GM12878 (cell line): ENCODE results near the gene LMTK2.

Experiments
- CTCF ChIP-seq, 3 experiments: IDR thresholded peaks in 2 of 3; conservative IDR thresholded peaks in 1 of 3; 2 replicates each; pipeline ENCODE4 v1.5.1; 2011; ENCODE audit warnings: low read depth in 3 of 3, low read length in 3 of 3, mild to moderate bottlenecking in 3 of 3, control low read depth in 2 of 3, moderate library complexity in 2 of 3, inconsistent platforms in 1 of 3, mixed read lengths in 1 of 3; ENCODE audit not compliant: control insufficient read depth in 2 of 3, insufficient read depth in 1 of 3; ENCODE audit errors: extremely low read depth in 1 of 3
- POLR2A ChIP-seq: IDR thresholded peaks from 2 replicates; pipeline ENCODE4 v1.6.1; 2011; ENCODE audit warnings: low read depth, mild to moderate bottlenecking, low read length
- SUZ12 ChIP-seq: fragments of 200-600 bp; sonication (generic); IDR thresholded peaks from one replicate; pipeline ENCODE4 v1.6.1; 2018; ENCODE audit warnings: antibody characterized with exemption, mild to moderate bottlenecking; ENCODE audit not compliant: unreplicated experiment

GRCh38 chr7:98232263-98232585 is 125.6 kb downstream of the LMTK2 start:
- TF ChIP-seq CTCF (IDR thresholded peaks at IDR 0.05 in 2 of 3, conservative IDR thresholded peaks at IDR 0.05 in 1 of 3; ENCODE audit: control insufficient read depth in 2 of 3, extremely low read depth in 1 of 3, insufficient read depth in 1 of 3, low read depth in 3 of 3, low read length in 3 of 3) (no peak), SUZ12 (no peak), POLR2A (no peak)
